Renal pelvis (tissue), 4 donors: ENCODE results near the gene ME3. TPM values are rescaled to one million over a fixed set of nuclear protein-coding genes. Genes with fewer than 3 reads are reported as not detected.
"Not testable (repeated sequence)": the region's sequence is repeated elsewhere in the genome, so short reads cannot be mapped to it uniquely, and the experiment has no call there.

Source experiments
- DNase-seq: peaks from one replicate; pipeline ENCODE4 v3.0.0-alpha.2; 2013
- polyA plus RNA-seq, 3 donors: library from polyadenylated mRNA; unstranded; fragments of 120-200 nt; gene quantifications; one replicate each; pipeline ENCODE4 v1.2.1, GENCODE V29; 2013; ENCODE audit not compliant: insufficient read length in 3 of 3

The ME3 gene
- polyA plus RNA-seq, 3 donors = 24.7 to 31.1 (median 28.2) TPM

GRCh38 chr11:86565388-86565787 is 107.0 kb downstream of the ME3 start:
- no peak for DNase-seq

- DNase-seq = not testable (repeated sequence)
Observed at GRCh38 chr11:86562842-86563241, 109.6 kb downstream of the ME3 start.

- DNase-seq = no peak
Observed at GRCh38 chr11:86559311-86559945, 113.0 kb downstream of the ME3 start.

GRCh38 chr11:86558841-86559240 is 113.6 kb downstream of the ME3 start:
- DNase-seq = no peak

- no peak for DNase-seq
Observed at GRCh38 chr11:86558207-86558606, 114.2 kb downstream of the ME3 start.

GRCh38 chr11:86555866-86556265 is 116.5 kb downstream of the ME3 start:
- DNase-seq = no peak

GRCh38 chr11:86555401-86555800 is 117.0 kb downstream of the ME3 start:
- DNase-seq = no peak

- no peak for DNase-seq
Observed at GRCh38 chr11:86553265-86553664, 119.2 kb downstream of the ME3 start.

- no peak for DNase-seq
Observed at GRCh38 chr11:86551288-86552092, 120.9 kb downstream of the ME3 start.

- no peak for DNase-seq
Observed at GRCh38 chr11:86550757-86551156, 121.7 kb downstream of the ME3 start.

GRCh38 chr11:86548271-86548917 is 124.0 kb downstream of the ME3 start:
- no peak for DNase-seq

- no peak for DNase-seq
Observed at GRCh38 chr11:86547727-86548126, 124.7 kb downstream of the ME3 start.

- not testable (repeated sequence) for DNase-seq
Observed at GRCh38 chr11:86541299-86541698, 131.1 kb downstream of the ME3 start.

GRCh38 chr11:86538223-86538548 is 134.2 kb downstream of the ME3 start:
- DNase-seq = no peak

- no peak for DNase-seq
Observed at GRCh38 chr11:86537541-86538222, 134.7 kb downstream of the ME3 start.

GRCh38 chr11:86535773-86536172 is 136.6 kb downstream of the ME3 start:
- DNase-seq = no peak

- DNase-seq = no peak
Observed at GRCh38 chr11:86524620-86525352, 147.6 kb downstream of the ME3 start.

- DNase-seq = no peak
Observed at GRCh38 chr11:86523738-86524619, 148.4 kb downstream of the ME3 start.

GRCh38 chr11:86522512-86522911 is 149.9 kb downstream of the ME3 start:
- DNase-seq = not testable (repeated sequence)

GRCh38 chr11:86519064-86519911 is 153.1 kb downstream of the ME3 start:
- DNase-seq = peak; percentile 28
